HG03432 (cell line): ENCODE measurements around the gene DHTKD1.
"Not testable (repeated sequence)": the region's sequence is repeated elsewhere in the genome, so short reads cannot be mapped to it uniquely, and the experiment has no call there.

Experiments
- ATAC-seq: cut with Tn5 transposase; IDR thresholded peaks from one replicate; pipeline ENCODE4 v1.9.1; 2021; ENCODE audit warnings: mild to moderate bottlenecking, moderate library complexity; ENCODE audit not compliant: unreplicated experiment

The DHTKD1 gene

GRCh38 chr10:12140038-12140437 lies 71.3 kb downstream of the DHTKD1 start:
- ATAC-seq = no peak

GRCh38 chr10:12144538-12144937 lies 75.8 kb downstream of the DHTKD1 start:
- ATAC-seq = no peak

GRCh38 chr10:12150163-12150562 lies 81.4 kb downstream of the DHTKD1 start:
- ATAC-seq = no peak

GRCh38 chr10:12154516-12154915 lies 85.8 kb downstream of the DHTKD1 start:
- no peak for ATAC-seq

- ATAC-seq = no peak
Observed at GRCh38 chr10:12156367-12157123, 87.8 kb downstream of the DHTKD1 start.

- no peak for ATAC-seq
Observed at GRCh38 chr10:12158111-12158510, 89.4 kb downstream of the DHTKD1 start.

GRCh38 chr10:12160664-12161063 lies 91.9 kb downstream of the DHTKD1 start:
- ATAC-seq = no peak

GRCh38 chr10:12162927-12163326 lies 94.2 kb downstream of the DHTKD1 start:
- ATAC-seq = no peak

GRCh38 chr10:12164085-12164484 lies 95.3 kb downstream of the DHTKD1 start:
- no peak for ATAC-seq

GRCh38 chr10:12165036-12165435 lies 96.3 kb downstream of the DHTKD1 start:
- no peak for ATAC-seq

GRCh38 chr10:12165999-12166775 lies 97.4 kb downstream of the DHTKD1 start:
- no peak for ATAC-seq

- not testable (repeated sequence) for ATAC-seq
Observed at GRCh38 chr10:12171512-12171911, 102.8 kb downstream of the DHTKD1 start.
